ENCODE measurements around the gene MARCHF10.

DNA sequence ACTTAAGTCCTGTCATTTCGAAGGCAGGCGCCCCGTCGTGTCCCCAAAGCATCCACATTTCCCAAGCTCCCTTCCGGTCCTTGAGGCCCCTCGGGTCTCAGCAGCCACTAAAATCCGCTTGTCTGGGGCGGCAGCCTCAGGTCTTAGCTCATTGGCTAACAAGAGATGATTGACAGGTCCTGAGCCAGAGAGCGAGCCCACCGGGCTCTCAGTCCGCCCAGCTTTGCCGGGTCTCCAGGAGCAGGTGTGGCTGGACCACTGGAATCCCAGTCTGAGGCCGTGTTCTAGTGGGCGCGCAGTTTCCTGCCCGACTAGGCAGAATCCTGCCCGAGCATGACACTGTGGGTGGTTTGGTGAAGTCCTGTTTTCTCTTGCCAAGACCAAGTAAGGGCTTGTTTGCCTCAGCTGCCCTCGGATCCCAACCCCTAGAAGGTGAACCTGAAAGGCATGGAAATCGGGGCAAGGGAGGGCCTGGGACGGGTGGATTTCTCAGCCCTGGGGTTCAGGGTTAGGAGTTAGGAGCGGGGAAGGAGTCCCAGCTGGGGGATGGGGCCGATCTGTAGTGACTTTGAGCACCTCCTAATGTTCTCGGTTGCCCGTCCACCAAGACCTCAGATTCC lies 137.8 kb downstream of the MARCHF10 start:
- no peak for TF ChIP-seq FOXA1 (IDR thresholded peaks at IDR 0.05)
- TF ChIP-seq SUZ12 (IDR thresholded peaks at IDR 0.05), result no peak
- no peak for TF ChIP-seq BHLHE40 (IDR thresholded peaks at IDR 0.05; ENCODE audit: borderline replicate concordance)
- TF ChIP-seq FOXK2 (IDR thresholded peaks at IDR 0.05), result no peak
- no peak for TF ChIP-seq SP1 (IDR thresholded peaks at IDR 0.05)
- no peak for TF ChIP-seq ARNT (IDR thresholded peaks at IDR 0.05)
- TF ChIP-seq FOXM1 (IDR thresholded peaks at IDR 0.05; ENCODE audit: borderline replicate concordance), result no peak
